C1 segment of cervical spinal cord (tissue), 14 donors: Measurements from ENCODE around the gene PBXIP1.

Source experiments
- DNase-seq, 14 donors: peaks; one replicate each; lab custom pipeline; 2025; lab: John Stamatoyannopoulos, UW

Gene PBXIP1

DNA sequence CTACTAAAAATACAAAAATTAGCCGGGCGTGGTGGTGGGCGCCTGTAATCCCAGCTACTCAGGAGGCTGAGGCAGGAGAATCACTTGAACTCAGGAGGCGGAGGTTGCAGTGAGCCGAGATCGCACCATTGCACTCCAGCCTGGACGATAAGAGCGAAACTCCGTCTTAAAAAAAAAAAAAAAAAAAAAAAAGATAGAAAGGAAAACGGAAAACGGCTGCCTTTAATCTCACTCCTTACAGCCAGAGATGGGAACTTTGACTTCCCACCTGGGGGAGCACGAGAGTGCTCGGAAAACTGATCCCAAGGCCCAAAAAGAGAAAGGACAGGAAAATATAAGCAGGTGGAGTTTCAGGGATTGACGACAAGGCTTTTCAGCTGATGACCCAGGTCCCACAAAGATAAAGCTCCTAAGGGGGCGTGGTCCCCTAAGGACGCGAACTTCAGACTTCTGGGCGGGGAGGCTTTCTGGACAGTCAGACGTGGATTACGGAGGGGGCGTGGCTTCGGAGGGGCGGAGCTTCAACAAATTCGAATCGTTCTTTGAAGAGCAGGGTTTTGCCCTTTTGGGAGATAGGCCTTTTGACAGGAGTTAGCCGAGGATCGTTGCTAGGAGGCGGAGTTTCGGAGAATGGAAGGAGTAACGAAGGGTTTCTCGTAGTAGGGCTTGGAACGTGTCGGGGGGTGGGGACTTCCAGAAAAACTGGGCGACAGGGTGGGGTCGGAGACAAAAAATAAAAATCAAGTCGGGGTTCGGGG is 17.6 kb upstream of the PBXIP1 start:
- peak; percentile 16 to 86 (median 71) for DNase-seq

DNA sequence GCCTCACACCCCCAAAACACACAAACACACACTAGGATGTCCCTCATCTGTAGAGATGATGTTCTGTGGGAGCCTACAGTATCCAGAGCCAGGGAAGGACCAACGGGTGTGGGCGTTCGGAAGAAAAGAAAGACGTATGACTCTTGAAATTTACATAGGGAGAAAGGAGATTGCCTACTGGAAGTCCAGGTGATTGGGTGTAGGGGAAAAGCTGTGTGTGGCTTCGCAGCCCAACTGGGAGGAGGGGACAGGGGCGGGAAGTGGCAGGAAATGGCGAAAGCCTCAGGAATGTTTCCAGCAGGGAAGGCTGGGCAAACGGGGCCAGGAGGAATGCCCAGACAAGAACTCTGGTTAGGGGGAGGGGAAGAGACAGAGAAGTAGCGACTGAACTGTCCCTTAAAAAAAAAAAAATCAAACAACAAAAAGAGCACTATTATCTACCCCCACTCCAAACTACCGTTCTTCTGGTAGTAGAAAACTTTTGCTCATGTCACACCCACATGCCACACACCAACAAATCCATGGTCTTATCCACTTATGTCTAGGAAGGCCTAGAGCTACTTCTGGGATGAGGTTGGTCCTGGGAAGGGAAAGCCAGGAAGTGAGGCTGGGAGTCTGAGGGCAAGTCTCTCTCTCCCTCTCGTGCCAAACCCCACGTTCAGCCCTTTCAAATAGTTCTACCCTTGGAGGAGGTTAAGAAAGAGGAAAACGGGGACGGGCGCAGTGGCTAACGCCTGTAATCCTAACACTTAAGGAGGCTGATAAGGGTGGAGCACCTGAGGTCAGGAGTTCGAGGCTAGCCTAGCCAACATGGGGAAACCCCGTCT is 16.8 kb upstream of the PBXIP1 start:
- peak in 6 of 14 donors; percentile 11 to 78 (median 28) for DNase-seq

DNA sequence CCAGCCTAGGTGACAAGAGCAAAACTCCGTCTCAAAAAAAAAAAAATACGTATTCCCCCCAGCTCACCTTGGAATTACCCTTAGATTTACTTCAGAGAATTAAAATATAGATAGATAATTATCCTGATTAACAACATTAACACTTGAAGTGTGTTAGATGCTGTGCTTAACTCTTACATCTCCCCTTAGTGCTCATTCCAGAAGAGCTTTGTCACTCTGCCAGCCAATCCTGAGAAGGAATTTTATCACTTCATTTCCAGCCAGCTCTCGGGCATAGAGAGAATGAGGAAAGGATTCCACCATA is 16.3 kb upstream of the PBXIP1 start:
- no peak for DNase-seq

DNA sequence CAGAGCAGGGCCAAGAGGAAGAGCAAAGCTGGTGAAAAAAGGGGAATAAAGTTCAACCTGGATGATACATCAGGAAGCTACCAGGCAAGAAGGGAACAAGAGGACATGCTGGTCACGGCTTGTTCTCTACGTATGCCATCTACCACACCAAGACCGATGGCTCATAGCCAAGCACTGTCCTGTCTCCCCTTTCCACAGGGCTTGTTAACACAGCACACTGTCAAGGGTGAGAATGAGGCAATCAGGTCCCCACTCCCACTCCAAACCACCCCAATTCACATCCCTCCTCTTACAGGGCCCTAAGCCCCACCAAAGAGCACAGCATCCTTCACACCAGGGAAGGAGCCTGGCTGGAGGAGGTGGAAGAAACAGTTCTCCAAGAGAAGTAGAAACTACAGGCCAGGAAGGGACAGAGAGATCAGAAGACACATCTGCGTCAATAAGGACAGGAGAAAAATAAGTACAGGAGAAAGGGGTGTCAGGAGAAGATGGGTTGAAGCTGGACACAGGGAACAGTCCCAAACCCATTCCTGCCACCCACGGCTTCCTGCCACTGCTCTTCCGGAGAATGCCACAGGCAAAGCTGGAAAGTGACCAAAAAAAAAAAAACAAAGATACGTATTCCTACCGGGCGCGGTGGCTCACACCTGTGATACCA is 15.6 kb upstream of the PBXIP1 start:
- DNase-seq: no peak

DNA sequence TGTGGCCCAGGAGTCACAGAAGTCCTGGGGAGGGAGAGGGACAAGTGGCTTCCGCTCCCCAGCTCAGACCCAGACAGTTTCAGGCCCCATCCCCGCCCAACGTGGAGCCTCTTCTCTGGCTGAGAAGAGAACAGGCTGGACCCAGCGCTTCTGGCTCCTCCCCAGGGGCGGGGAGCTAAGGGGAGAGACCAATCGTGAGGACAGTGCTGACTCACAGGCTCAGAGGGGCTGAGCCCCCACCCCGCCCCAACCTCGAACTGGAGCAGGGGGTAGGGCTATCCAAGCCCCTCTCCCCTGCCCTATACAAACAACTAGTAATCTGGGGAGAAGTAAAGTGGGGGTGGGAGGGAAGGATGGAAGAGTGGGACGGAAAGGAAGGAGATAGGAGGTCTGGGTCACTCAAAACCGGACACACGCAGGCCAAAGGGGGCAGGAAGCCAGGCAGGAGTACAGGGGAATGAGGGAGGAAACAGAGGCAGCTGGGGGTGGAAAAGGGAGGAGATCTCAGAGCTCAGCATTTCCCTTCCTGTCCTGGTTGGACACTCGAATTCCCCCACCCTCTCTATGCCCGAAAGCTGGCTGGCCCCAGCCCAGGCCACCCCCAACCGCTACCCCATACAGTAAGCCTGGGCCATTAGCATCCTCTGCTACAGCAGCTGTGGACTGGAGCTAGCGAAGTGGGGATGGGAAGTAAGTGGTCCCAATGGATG is 14.9 kb upstream of the PBXIP1 start, which contains the start of gene SHC1:
Gene SHC1, minus strand, starts transcription at position 117 of the 710 bp plus-strand sequence. CDS start 221 bp downstream, outside the sequence.
- DNase-seq: peak in 13 of 14 donors; percentile 20 to 95 (median 79)

DNA sequence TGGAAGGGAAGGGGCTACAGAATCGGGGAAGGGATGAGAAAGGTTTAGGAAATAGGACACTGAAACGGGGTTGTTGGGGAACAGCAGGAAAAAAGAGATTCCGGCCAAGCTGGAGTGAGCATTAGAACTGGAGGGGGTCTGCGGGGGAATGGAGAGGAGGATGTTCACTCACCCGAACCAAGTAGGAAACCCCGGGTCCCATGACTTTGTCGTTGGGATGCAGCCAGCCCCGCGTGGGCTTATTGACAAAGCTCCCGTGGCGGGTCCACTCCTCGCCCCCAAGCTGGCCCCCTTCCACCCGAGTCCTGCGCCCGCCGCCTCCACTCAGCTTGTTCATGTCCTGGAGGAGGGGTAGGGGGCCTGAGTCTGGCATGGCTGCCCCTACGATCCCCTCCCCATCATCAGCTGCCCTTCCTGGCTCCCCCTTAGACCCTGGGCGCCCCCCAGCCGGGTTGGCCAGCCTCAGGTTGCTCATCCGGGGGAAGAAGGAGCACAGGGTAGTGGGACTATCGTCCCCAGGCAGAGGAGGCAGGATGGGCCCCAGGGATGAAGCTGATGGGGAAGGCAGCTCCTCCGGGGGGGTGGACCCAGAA is 14.1 kb upstream of the PBXIP1 start:
- peak in 3 of 14 donors; percentile 21 to 60 (median 47) for DNase-seq

DNA sequence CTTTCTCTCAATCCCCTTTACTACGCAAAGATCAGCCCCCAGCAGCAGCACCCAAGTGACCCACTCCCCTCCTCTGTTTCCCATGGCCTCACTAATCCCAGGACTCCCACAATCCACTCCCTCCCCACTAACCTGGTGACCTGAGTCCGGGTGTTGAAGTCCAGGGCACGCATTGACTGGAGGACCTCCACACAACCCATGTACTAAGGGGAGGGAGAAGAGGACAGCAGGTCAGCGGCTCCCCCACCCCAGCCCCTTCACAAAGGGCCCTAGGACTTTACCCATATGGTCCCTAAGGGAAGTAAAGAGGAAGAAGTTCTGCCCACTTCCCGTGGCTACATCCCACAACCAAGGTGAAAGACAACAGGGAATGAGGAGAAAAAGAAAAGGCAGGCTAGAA is 13.3 kb upstream of the PBXIP1 start:
- DNase-seq: no peak

DNA sequence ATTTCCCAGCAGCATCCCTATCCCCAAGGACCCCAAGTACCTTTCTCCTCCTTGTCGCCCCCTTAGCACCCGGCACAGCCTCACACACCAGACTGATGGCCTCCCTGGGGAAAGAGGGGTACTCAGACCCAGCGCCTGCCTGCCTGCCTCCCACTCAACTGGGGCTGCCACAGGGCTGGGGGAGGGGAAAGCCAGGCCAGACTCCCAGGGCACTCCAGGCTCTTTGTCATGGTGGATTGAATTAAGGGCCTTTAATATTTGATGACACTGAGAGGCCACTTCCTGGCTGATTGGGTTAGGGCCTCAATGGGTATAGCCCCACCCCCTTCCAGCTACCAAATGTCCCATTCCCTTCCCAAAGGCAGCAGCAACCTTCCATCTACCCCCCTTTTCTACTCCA is 12.8 kb upstream of the PBXIP1 start:
- no peak for DNase-seq

DNA sequence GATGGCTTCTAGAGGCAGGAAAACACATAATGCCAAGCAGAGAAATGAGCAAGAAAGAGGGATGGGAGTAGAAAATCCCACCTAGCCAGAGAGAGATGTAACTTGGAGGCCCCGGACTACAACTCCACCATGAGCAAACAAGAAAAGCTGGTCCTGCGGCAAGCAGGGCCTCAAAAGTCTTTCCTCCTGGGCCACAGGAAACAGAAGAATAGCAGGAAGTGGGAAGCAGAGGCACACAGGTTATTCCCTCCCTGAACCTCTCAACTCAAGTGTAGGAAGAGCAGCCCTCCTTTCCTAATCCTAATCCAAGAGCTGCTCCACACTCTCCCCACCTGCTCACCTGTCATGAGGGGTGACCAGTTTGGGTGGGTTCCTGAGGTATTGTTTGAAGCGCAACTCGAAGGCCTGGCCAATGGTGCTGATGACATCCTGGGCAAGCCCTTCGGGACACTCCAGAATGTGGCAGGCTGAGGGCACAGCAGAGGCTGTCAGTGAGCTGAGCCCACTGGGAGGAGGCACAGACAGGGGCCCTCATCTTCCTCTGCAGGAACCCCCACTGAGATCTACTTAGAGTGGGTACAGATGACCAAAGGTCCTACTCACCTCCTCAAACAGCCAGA is 11.5 kb upstream of the PBXIP1 start:
- no peak for DNase-seq

DNA sequence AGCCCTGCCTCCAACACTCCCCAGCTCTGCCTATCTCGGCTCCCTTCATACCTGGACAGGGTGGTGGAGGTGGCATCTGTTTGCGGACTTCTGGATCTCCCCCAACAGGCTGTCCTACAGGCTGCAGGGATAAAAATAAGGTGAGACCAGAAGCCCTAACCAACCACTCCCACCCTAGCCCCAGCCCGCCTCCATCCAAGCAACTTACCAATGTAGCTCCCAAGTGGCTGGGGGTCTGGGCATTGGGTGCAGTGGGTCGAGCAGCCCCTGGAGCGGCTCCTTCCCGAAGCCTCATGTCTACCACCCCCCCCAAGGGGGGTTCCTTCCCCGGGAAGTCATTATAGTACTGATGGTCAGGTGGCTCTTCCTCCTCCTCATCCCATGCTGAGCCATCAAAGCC is 10.2 kb upstream of the PBXIP1 start:
- no peak for DNase-seq

DNA sequence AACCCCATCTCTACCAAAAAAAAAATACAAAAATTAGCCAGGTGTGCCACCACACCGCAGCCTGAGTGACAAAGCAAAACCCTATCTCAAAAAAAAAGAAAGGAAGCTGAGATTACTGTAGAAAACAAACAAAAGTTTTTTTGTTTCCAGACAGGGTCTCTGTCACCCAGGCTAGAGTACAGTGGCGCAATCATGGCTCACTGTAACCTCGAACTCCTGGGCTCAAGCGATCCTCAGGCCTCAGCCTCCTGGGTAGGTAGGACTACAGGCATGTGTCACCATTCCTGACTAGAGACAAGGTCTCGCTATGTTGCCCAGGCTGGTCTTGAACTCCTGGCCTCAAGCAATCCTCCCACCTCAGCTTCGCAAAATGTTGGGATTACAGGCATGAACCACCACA is 8.5 kb upstream of the PBXIP1 start:
- no peak for DNase-seq

DNA sequence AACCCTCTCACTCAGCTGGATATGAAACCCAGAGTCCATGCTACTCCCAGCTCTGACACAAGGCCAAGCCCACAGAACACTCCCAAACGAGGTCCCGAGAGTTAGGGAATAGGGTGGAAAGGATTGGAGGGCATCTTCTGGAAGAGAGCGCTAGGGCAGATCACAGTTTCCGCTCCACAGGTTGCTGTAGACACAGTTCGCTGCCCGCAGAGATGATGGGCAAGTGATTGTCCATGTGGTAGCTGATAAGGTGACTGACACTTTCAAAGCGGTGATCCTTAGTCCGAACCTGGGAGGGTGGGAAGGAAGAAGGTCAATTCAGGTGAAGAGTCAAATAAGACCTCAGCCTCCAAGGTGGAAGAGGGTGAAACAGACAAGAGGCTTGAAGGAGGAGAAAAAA is 7.7 kb upstream of the PBXIP1 start:
- no peak for DNase-seq

DNA sequence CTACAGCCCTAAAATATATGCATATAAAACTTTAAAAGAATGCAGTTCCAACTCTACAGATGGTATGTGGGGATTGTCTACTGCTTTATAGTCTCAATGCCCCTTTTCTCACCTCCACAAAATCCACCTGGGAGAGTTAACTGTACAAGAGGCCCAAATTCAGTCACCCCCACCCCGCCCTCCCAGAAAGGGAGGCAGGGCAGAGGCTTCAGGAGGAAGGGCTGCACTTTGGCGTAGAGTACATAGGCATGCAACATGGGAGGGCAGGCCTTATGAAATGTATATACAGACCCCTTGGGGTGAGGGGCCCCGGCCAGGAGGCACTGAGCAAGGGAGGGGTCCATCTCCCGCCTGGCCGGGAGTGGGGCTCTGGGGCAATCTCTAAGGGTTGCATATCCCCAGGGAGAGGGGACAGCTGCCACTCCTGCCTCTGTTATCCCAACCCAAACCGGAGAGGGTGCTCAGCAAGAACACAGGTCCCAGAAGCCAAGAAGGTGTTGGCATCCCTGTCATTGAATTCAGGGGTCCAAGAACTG is 7.0 kb upstream of the PBXIP1 start:
- DNase-seq: no peak

DNA sequence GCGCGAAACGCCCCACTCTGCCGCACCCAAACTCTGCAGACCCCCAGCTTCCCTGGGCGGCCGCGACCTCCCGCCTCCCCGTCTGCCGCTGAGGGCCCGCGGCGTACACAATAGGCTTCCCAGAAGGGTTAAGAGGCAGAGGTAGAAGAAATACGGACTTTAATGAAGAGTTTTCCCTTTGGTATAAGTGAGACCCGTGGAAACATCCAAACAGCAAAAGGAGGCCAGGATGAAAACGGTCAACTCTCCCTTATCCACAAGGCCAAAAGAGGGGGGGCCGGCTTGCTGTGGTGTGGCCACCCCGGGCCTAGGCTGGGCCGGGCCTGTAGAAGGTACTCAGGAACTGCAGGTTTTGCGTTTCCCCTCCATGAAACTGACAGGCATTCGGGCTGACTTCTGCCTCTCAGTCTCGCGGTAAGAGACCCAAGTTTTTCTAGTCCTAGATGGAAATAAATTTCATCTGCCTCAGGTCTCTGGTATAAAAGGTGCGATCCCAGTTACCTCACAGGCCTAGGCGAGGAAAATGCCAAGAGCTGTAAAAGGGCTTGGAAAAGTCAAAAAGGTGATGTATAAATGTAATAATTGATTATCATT is 6.4 kb upstream of the PBXIP1 start:
- peak in 3 of 14 donors; percentile 40 to 63 (median 55) for DNase-seq

DNA sequence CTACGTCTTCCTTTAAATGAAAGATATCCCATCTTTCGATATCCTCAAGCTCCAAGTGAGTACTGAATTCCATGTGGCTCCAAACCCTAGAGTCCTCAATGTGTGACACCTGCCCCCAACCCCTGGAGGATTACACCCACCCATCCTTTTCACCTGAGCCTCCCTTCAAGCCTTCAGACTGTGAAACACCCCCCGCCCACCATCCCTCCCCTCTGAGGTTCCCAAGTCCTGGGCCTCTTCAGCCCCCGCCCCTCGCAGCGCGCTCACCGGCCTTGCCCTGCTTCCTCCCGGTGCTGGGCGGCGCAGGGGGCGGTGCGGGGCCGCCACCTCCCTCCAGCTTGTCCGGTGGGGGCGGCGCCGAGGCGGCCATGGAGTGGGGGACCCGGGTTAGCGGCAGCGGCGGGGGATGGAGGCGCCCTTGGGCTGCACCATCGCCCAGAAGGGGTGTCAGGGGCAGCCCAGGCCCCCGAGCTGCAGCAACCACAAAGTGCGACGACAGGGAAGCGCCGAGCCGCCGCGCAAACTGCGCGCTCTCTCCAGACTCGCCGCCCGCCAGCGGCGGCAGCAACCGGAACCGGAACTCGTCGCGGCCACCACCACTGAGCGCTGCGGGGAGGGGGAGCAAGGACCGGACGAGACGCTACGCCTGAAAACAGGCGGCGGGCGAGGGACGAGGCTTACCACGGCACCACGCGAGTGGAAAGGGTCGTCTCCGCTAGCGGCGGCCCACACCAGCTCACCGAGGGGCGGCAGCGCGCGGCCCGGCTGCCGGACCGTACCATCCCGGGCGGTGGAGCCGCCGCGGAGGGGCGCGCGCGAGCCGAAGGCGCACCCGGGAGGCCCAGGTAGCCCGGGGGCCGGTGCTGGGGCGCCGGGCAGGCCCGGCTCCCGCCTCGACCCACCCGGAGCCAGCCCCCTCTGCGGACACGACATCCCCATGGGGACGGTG is 5.6 kb upstream of the PBXIP1 start, which contains the start of gene PYGO2:
Gene PYGO2, minus strand, starts transcription at position 576 of the 949 bp plus-strand sequence. Its CDS starts 206 bp downstream, at position 370.
- peak in 13 of 14 donors; percentile 51 to 89 (median 79) for DNase-seq

DNA sequence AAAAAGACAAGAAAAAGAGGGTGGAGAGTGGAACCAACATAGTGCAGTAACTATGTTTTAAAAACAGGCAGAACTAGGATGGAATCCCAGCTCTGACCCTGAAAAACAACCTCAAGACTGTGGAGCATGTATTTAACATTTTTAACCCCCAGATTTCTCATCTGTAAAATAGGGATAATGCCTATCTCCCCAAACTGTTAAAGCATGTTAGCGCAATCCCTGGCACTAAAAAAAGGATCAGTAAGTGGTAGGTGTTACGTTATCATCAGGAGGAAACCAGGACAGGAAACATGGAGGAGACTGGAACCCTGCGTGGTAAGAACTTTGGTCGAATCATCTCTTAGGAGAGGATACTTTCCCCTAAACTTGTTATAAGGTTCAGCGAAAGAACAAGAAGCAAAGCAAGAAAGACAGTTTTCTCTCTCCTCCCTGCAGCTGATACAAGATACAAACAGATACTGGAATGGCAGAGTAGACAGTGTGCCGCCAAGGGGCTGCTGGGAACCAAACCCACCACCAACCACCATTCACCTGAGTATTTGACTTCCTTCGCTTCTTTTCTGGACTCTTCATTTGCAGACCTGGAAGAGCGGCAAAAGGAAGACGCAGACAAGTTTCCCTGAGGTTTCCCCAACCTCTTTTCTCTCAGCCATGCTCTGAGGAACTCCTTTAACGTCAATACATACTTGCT is 4.7 kb upstream of the PBXIP1 start:
- DNase-seq: no peak

DNA sequence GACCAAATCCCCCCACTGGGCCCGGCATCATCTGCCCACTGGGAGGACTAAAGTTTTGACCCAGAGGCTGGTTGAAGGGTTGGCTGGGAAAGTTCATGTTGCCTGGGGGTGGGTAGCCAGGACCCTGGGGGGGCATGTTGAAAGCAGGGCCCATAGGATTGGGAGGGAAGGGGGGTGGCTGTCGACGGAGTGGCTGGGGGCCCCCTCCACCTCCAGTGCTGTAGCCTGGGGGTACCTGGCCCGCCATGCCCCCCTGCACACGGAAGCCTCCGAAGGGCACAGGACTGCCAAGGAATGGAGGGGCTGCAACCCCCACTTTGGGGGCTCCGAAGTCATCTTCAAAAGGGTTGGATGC is 3.5 kb upstream of the PBXIP1 start:
- no peak for DNase-seq

DNA sequence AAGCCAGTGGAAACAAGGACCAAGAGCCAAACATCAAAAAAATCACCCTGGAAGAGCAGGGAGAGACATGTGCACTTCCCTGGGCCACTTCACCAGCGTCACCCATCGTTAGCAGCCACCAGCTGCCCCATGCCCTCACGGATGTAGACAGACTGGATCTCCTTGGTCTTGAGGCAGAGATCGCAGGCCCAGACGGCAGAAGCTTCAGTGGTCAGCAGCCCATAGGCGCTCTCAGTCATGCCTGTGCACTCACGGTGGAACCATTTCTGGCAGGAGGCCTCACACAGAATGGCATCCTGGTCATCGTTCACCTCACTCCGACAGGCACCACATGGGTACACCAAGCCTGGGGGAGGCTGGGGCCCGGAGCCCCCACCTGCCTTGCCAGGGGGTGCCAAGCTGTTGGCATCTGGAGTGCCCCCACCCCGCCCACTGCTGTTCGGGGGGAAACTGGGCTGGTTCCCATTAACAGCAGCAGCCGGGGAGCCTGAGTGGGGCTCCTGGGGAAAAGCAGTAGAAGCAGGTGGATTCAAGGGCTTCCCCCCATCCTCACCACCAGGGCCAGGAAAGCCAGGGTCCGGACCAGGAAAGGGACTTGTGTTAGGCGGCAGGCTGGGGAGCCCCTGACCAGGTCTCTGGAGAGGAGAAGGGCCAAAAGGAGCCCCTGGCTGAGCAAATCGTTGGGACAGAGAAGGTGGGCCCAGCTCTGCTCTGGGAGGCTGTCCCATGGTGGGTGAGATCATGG is 3.0 kb upstream of the PBXIP1 start:
- DNase-seq: no peak
